Subcutaneous abdominal adipose tissue (tissue), 5 donors: ENCODE data around the gene SAA1.

Source experiments
- H3K27ac ChIP-seq: one replicate; pipeline ENCODE4 v1.7.0; 2013; ENCODE audit warnings: low read depth, mild to moderate bottlenecking, inconsistent platforms, low read length, moderate library complexity
- H3K27me3 ChIP-seq, 5 donors: one replicate each; pipeline ENCODE4 v1.7.0; 2013; ENCODE audit warnings: low read length in 5 of 5, inconsistent platforms in 1 of 5; ENCODE audit not compliant: control insufficient read depth in 5 of 5, insufficient read depth in 4 of 5
- H3K36me3 ChIP-seq, 5 donors: one replicate each; pipeline ENCODE4 v1.7.0; 2013; ENCODE audit warnings: low read length in 5 of 5; ENCODE audit not compliant: control insufficient read depth in 5 of 5, insufficient read depth in 5 of 5
- H3K4me1 ChIP-seq, 5 donors: one replicate each; pipeline ENCODE4 v1.7.0; 2013; ENCODE audit warnings: low read length in 5 of 5, mild to moderate bottlenecking in 3 of 5, moderate library complexity in 1 of 5; ENCODE audit not compliant: control insufficient read depth in 5 of 5, insufficient read depth in 5 of 5
- H3K4me3 ChIP-seq, 5 donors: one replicate each; pipeline ENCODE4 v1.7.0; 2013; ENCODE audit warnings: low read length in 5 of 5, low read depth in 1 of 5
- H3K9ac ChIP-seq, 5 donors: one replicate each; pipeline ENCODE4 v1.7.0; 2013; ENCODE audit warnings: low read length in 5 of 5, mild to moderate bottlenecking in 4 of 5, moderate library complexity in 3 of 5
- H3K9me3 ChIP-seq, 5 donors: one replicate each; pipeline ENCODE4 v1.7.0; 2013; ENCODE audit warnings: low read length in 5 of 5; ENCODE audit not compliant: control insufficient read depth in 5 of 5
- donor health status: healthy.
- donor health status: healthy.
- donor health status: healthy.
- donor health status: healthy.
- donor health status: healthy.

SAA1 gene

DNA sequence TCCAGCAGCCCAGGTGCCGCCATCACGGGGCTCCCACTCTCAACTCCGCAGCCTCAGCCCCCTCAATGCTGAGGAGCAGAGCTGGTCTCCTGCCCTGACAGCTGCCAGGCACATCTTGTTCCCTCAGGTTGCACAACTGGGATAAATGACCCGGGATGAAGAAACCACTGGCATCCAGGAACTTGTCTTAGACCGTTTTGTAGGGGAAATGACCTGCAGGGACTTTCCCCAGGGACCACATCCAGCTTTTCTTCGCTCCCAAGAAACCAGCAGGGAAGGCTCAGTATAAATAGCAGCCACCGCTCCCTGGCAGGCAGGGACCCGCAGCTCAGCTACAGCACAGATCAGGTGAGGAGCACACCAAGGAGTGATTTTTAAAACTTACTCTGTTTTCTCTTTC is at the start of gene SAA1:
Gene SAA1, plus strand, starts transcription at position 316 of the 400 bp plus-strand sequence. CDS start 624 bp downstream, outside the sequence.
- H3K27ac ChIP-seq: no peak within 1 kb of the TSS
- H3K9me3 ChIP-seq: no peaks in the 10 kb centered on the region
- H3K36me3 ChIP-seq: no peaks in the 10 kb centered on the region
- H3K27me3 ChIP-seq: no peaks in the 10 kb centered on the region
- H3K9ac ChIP-seq: peak within 1 kb of the TSS in 1 of 5 donors; percentile 6
- peaks cover 0 to 9% (median 2%) of the 10 kb centered on the region in 5 donors for H3K4me1 ChIP-seq
- no peak within 1 kb of the TSS for H3K4me3 ChIP-seq

- H3K9ac ChIP-seq: no peak overlapping the region
- H3K9me3 ChIP-seq: peaks cover 0 to 5% (median 0%) of the 10 kb centered on the region in 5 donors
- H3K36me3 ChIP-seq: no peaks in the 10 kb centered on the region
- no peak overlapping the region for H3K27ac ChIP-seq
- H3K27me3 ChIP-seq: peaks cover 0 to 2% (median 0%) of the 10 kb centered on the region in 5 donors
- H3K4me3 ChIP-seq: no peak overlapping the region
- H3K4me1 ChIP-seq: no peaks in the 10 kb centered on the region
Observed at GRCh38 chr11:18221274-18221876, 44.7 kb upstream of the SAA1 start.

GRCh38 chr11:18222814-18223421 is 43.1 kb upstream of the SAA1 start:
- Histone ChIP-seq H3K9me3 (peaks cover 0 to 5% (median 0%) of the 10 kb centered on the region in 5 donors), H3K9ac (no peak overlapping the region), H3K27me3 (peaks cover 0 to 2% (median 0%) of the 10 kb centered on the region in 5 donors), H3K4me3 (no peak overlapping the region), H3K4me1 (no peaks in the 10 kb centered on the region), H3K27ac (no peak overlapping the region), H3K36me3 (no peaks in the 10 kb centered on the region)

- Histone ChIP-seq H3K9me3 (peaks cover 0 to 5% (median 0%) of the 10 kb centered on the region in 5 donors), H3K27ac (no peak overlapping the region), H3K27me3 (peaks cover 0 to 2% (median 0%) of the 10 kb centered on the region in 5 donors), H3K9ac (no peak overlapping the region), H3K4me3 (no peak overlapping the region), H3K36me3 (no peaks in the 10 kb centered on the region), H3K4me1 (no peaks in the 10 kb centered on the region)
Observed at GRCh38 chr11:18223591-18224387, 42.3 kb upstream of the SAA1 start.

DNA sequence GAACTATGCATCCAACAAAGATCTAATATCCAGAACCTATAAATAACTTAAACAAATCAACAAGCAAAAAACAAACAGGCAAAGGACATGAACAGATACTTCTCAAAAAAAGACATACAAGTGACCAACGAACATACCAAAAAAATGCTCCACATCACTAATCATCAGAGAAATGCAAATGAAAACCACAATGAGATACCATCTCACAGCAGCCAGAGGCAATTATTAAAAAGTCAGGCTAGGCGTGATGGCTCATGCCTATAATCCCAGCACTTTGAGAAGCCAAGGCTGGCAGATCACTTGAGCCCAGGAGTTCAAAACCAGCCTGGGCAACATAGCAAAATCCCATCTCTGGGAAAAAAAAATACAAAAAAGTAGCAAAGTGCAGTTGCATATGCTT is 40.2 kb upstream of the SAA1 start:
- Histone ChIP-seq H3K4me3 (no peak overlapping the region), H3K27me3 (peaks cover 0 to 2% (median 0%) of the 10 kb centered on the region in 5 donors), H3K36me3 (no peaks in the 10 kb centered on the region), H3K4me1 (no peaks in the 10 kb centered on the region), H3K9me3 (no peaks in the 10 kb centered on the region), H3K27ac (no peak overlapping the region), H3K9ac (no peak overlapping the region)

- Histone ChIP-seq H3K27ac (no peak overlapping the region), H3K4me3 (no peak overlapping the region), H3K4me1 (no peaks in the 10 kb centered on the region), H3K9me3 (no peaks in the 10 kb centered on the region), H3K27me3 (no peaks in the 10 kb centered on the region), H3K36me3 (no peaks in the 10 kb centered on the region), H3K9ac (no peak overlapping the region)
Observed at GRCh38 chr11:18229501-18229900, 36.6 kb upstream of the SAA1 start.

- Histone ChIP-seq H3K27ac (no peak overlapping the region), H3K4me3 (no peak overlapping the region)
Observed at GRCh38 chr11:18230859-18231258, 35.2 kb upstream of the SAA1 start.

DNA sequence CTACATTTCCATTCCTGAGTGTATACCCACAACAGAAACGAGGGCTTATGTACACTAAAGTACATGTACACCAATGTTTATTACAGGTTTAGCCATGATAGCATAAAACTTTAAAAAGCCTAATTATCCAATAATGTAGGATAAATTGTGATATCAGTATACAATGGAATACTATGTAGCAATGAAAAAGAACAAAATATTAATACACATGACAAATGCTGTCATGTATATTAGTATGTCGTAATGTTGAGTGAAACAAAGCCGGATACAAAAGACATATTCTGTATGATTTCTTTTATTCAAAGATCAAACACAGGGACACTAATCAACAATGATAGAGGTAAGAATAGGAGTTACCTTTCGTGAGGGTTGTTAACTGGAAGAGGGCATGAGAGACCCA is 32.2 kb upstream of the SAA1 start:
- no peak overlapping the region for H3K4me3 ChIP-seq
- H3K9me3 ChIP-seq: no peaks in the 10 kb centered on the region
- H3K9ac ChIP-seq: no peak overlapping the region
- H3K36me3 ChIP-seq: no peaks in the 10 kb centered on the region
- no peaks in the 10 kb centered on the region for H3K27me3 ChIP-seq
- no peak overlapping the region for H3K27ac ChIP-seq
- H3K4me1 ChIP-seq: no peaks in the 10 kb centered on the region

More at GRCh38 chr11:18230859-18231258, 35.2 kb upstream of the SAA1 start:
- Histone ChIP-seq H3K9ac (no peak overlapping the region), H3K4me1 (no peaks in the 10 kb centered on the region), H3K27me3 (no peaks in the 10 kb centered on the region), H3K36me3 (no peaks in the 10 kb centered on the region), H3K9me3 (no peaks in the 10 kb centered on the region)

- H3K36me3 ChIP-seq: no peaks in the 10 kb centered on the region
- H3K4me3 ChIP-seq: no peak overlapping the region
- no peaks in the 10 kb centered on the region for H3K27me3 ChIP-seq
- no peak overlapping the region for H3K9ac ChIP-seq
- H3K27ac ChIP-seq: no peak overlapping the region
- H3K9me3 ChIP-seq: no peaks in the 10 kb centered on the region
- H3K4me1 ChIP-seq: no peaks in the 10 kb centered on the region
Observed at GRCh38 chr11:18235394-18236334, 30.4 kb upstream of the SAA1 start.
